ENCODE results near the gene HMG20B. TPM values are rescaled to one million over a fixed set of nuclear protein-coding genes. Genes with fewer than 3 reads are reported as not detected.

The HMG20B gene
- total RNA-seq: 10 to 100 TPM; 25.7 to 87.6 TPM
- 10 to 100 TPM; 63.7 to 72.5 TPM for polyA plus RNA-seq (ENCODE audit: insufficient read length in 2 of 2)
- long read RNA-seq, donor 1, transcript HMG20B-202 (10 exons, 1,596 nt): major isoform, 13 of 34 reads
- long read RNA-seq, donor 1, partial matches to known transcripts: 14 of 34 reads
- long read RNA-seq, donor 1, other reads (novel, unspliced or antisense): 0 of 34 reads
- long read RNA-seq, donor 2, transcript HMG20B-202 (10 exons, 1,596 nt): major isoform, 7 of 17 reads
- long read RNA-seq, donor 2, transcript HMG20B-209 (3 exons, 806 nt): major isoform, 7 of 17 reads
- long read RNA-seq, donor 2, partial matches to known transcripts: 0 of 17 reads
- long read RNA-seq, donor 2, other reads (novel, unspliced or antisense): 0 of 17 reads
- long read RNA-seq, donor 3, transcript HMG20B-202 (10 exons, 1,596 nt): major isoform, 11 of 12 reads
- long read RNA-seq, donor 3, partial matches to known transcripts: 0 of 12 reads
- long read RNA-seq, donor 3, other reads (novel, unspliced or antisense): 0 of 12 reads
- long read RNA-seq, donor 4, transcript HMG20B-202 (10 exons, 1,596 nt): major isoform, 66 of 107 reads
- long read RNA-seq, donor 4, transcript HMG20B-209 (3 exons, 806 nt): minor isoform, 11 of 107 reads
- long read RNA-seq, donor 4, partial matches to known transcripts: 27 of 107 reads
- long read RNA-seq, donor 4, other reads (novel, unspliced or antisense): 0 of 107 reads

GRCh38 chr19:3572855-3573161, at the start of gene HMG20B:
HMG20B (plus strand) TSS chr19:3572944; CDS start chr19:3573310, 366 bp downstream.
- peaks cover 51% of the 10 kb centered on the region for H3K4me1 ChIP-seq (ENCODE audit: control insufficient read depth, insufficient read depth, low read length)
- peak within 1 kb of the TSS; percentile 77 for H3K27ac ChIP-seq (ENCODE audit: low read depth, low read length)
- peaks cover 24% of the 10 kb centered on the region for H3K36me3 ChIP-seq (ENCODE audit: control insufficient read depth, insufficient read depth, low read length)
- no peak for DNase-seq (ENCODE audit: low read depth in 4 of 6, low spot score in 6 of 6)
- 0% methylated on average over 18 of the region's 30 CpGs for WGBS (ENCODE audit: insufficient coverage)
- no peaks in the 10 kb centered on the region for H3K9me3 ChIP-seq (ENCODE audit: control insufficient read depth, insufficient read depth, low read length)
- H3K4me3 ChIP-seq (ENCODE audit: low read depth, low read length): peak within 1 kb of the TSS; percentile 78
- H3K27me3 ChIP-seq (ENCODE audit: control insufficient read depth, insufficient read depth, low read length): no peaks in the 10 kb centered on the region

GRCh38 chr19:3523361-3524077, 49.2 kb upstream of the HMG20B start:
- WGBS (ENCODE audit: insufficient coverage): 90% methylated on average over 18 of the region's 21 CpGs
- Histone ChIP-seq H3K4me1 (ENCODE audit: control insufficient read depth, insufficient read depth, low read length) (no peaks in the 10 kb centered on the region), H3K9me3 (ENCODE audit: control insufficient read depth, insufficient read depth, low read length) (no peaks in the 10 kb centered on the region), H3K4me3 (ENCODE audit: low read depth, low read length) (no peak overlapping the region), H3K27me3 (ENCODE audit: control insufficient read depth, insufficient read depth, low read length) (no peaks in the 10 kb centered on the region), H3K36me3 (ENCODE audit: control insufficient read depth, insufficient read depth, low read length) (peaks cover 93% of the 10 kb centered on the region), H3K27ac (ENCODE audit: low read depth, low read length) (no peak overlapping the region)
- DNase-seq (ENCODE audit: low read depth in 4 of 6, low spot score in 6 of 6): no peak

GRCh38 chr19:3524078-3524842, 48.5 kb upstream of the HMG20B start:
- no peak overlapping the region for H3K4me3 ChIP-seq (ENCODE audit: low read depth, low read length)
- peaks cover 94% of the 10 kb centered on the region for H3K36me3 ChIP-seq (ENCODE audit: control insufficient read depth, insufficient read depth, low read length)
- H3K27me3 ChIP-seq (ENCODE audit: control insufficient read depth, insufficient read depth, low read length): no peaks in the 10 kb centered on the region
- DNase-seq (ENCODE audit: low read depth in 4 of 6, low spot score in 6 of 6): no peak
- H3K27ac ChIP-seq (ENCODE audit: low read depth, low read length): no peak overlapping the region
- no peaks in the 10 kb centered on the region for H3K4me1 ChIP-seq (ENCODE audit: control insufficient read depth, insufficient read depth, low read length)
- no peaks in the 10 kb centered on the region for H3K9me3 ChIP-seq (ENCODE audit: control insufficient read depth, insufficient read depth, low read length)
- 94% methylated on average over 33 of the region's 33 CpGs for WGBS (ENCODE audit: insufficient coverage)

- H3K27ac ChIP-seq (ENCODE audit: low read depth, low read length): no peak overlapping the region
- H3K4me3 ChIP-seq (ENCODE audit: low read depth, low read length): no peak overlapping the region
- H3K9me3 ChIP-seq (ENCODE audit: control insufficient read depth, insufficient read depth, low read length): no peaks in the 10 kb centered on the region
- peaks cover 88% of the 10 kb centered on the region for H3K36me3 ChIP-seq (ENCODE audit: control insufficient read depth, insufficient read depth, low read length)
- H3K27me3 ChIP-seq (ENCODE audit: control insufficient read depth, insufficient read depth, low read length): no peaks in the 10 kb centered on the region
- no peak for DNase-seq (ENCODE audit: low read depth in 4 of 6, low spot score in 6 of 6)
- H3K4me1 ChIP-seq (ENCODE audit: control insufficient read depth, insufficient read depth, low read length): no peaks in the 10 kb centered on the region
- WGBS (ENCODE audit: insufficient coverage): 95% methylated on average over 20 of the region's 20 CpGs
Observed at GRCh38 chr19:3524904-3525451, 47.8 kb upstream of the HMG20B start.

- Histone ChIP-seq H3K27me3 (ENCODE audit: control insufficient read depth, insufficient read depth, low read length) (no peaks in the 10 kb centered on the region), H3K9me3 (ENCODE audit: control insufficient read depth, insufficient read depth, low read length) (no peaks in the 10 kb centered on the region), H3K4me3 (ENCODE audit: low read depth, low read length) (no peak overlapping the region), H3K4me1 (ENCODE audit: control insufficient read depth, insufficient read depth, low read length) (no peaks in the 10 kb centered on the region), H3K36me3 (ENCODE audit: control insufficient read depth, insufficient read depth, low read length) (peaks cover 92% of the 10 kb centered on the region), H3K27ac (ENCODE audit: low read depth, low read length) (no peak overlapping the region)
- no peak for DNase-seq (ENCODE audit: low read depth in 4 of 6, low spot score in 6 of 6)
- 88% methylated on average over 26 of the region's 28 CpGs for WGBS (ENCODE audit: insufficient coverage)
Observed at GRCh38 chr19:3526507-3527237, 46.1 kb upstream of the HMG20B start.

GRCh38 chr19:3527238-3527910, 45.4 kb upstream of the HMG20B start:
- no peak for DNase-seq (ENCODE audit: low read depth in 4 of 6, low spot score in 6 of 6)
- Histone ChIP-seq H3K4me1 (ENCODE audit: control insufficient read depth, insufficient read depth, low read length) (no peaks in the 10 kb centered on the region), H3K36me3 (ENCODE audit: control insufficient read depth, insufficient read depth, low read length) (peaks cover 93% of the 10 kb centered on the region), H3K27ac (ENCODE audit: low read depth, low read length) (no peak overlapping the region), H3K4me3 (ENCODE audit: low read depth, low read length) (no peak overlapping the region), H3K27me3 (ENCODE audit: control insufficient read depth, insufficient read depth, low read length) (no peaks in the 10 kb centered on the region), H3K9me3 (ENCODE audit: control insufficient read depth, insufficient read depth, low read length) (no peaks in the 10 kb centered on the region)
- WGBS (ENCODE audit: insufficient coverage): 97% methylated on average over 20 of the region's 21 CpGs

- no peak overlapping the region for H3K4me3 ChIP-seq (ENCODE audit: low read depth, low read length)
- WGBS (ENCODE audit: insufficient coverage): 95% methylated on average over 11 of the region's 14 CpGs
- H3K4me1 ChIP-seq (ENCODE audit: control insufficient read depth, insufficient read depth, low read length): no peaks in the 10 kb centered on the region
- H3K27ac ChIP-seq (ENCODE audit: low read depth, low read length): no peak overlapping the region
- H3K9me3 ChIP-seq (ENCODE audit: control insufficient read depth, insufficient read depth, low read length): no peaks in the 10 kb centered on the region
- no peaks in the 10 kb centered on the region for H3K27me3 ChIP-seq (ENCODE audit: control insufficient read depth, insufficient read depth, low read length)
- H3K36me3 ChIP-seq (ENCODE audit: control insufficient read depth, insufficient read depth, low read length): peaks cover 93% of the 10 kb centered on the region
- DNase-seq (ENCODE audit: low read depth in 4 of 6, low spot score in 6 of 6): no peak
Observed at GRCh38 chr19:3528080-3528479, 44.7 kb upstream of the HMG20B start.

- no peaks in the 10 kb centered on the region for H3K9me3 ChIP-seq (ENCODE audit: control insufficient read depth, insufficient read depth, low read length)
- 94% methylated on average over 20 of the region's 20 CpGs for WGBS (ENCODE audit: insufficient coverage)
- H3K4me3 ChIP-seq (ENCODE audit: low read depth, low read length): no peak overlapping the region
- DNase-seq (ENCODE audit: low read depth in 4 of 6, low spot score in 6 of 6): no peak
- no peak overlapping the region for H3K27ac ChIP-seq (ENCODE audit: low read depth, low read length)
- no peaks in the 10 kb centered on the region for H3K27me3 ChIP-seq (ENCODE audit: control insufficient read depth, insufficient read depth, low read length)
- peaks cover 93% of the 10 kb centered on the region for H3K36me3 ChIP-seq (ENCODE audit: control insufficient read depth, insufficient read depth, low read length)
- H3K4me1 ChIP-seq (ENCODE audit: control insufficient read depth, insufficient read depth, low read length): no peaks in the 10 kb centered on the region
Observed at GRCh38 chr19:3528539-3529211, 44.1 kb upstream of the HMG20B start.

Measured in spinal cord (tissue), 10 donors.